ENCODE results near the gene MORC2.

The MORC2 gene

GRCh38 chr22:30887861-30888260 is 80.7 kb downstream of the MORC2 start:
- DNase-seq (ENCODE audit: low spot score) = no peak

GRCh38 chr22:30887453-30887852 is 81.1 kb downstream of the MORC2 start:
- DNase-seq (ENCODE audit: low spot score) = no peak

GRCh38 chr22:30885591-30885990 is 83.0 kb downstream of the MORC2 start:
- no peak for DNase-seq (ENCODE audit: low spot score)

GRCh38 chr22:30885001-30885366 is 83.6 kb downstream of the MORC2 start:
- DNase-seq (ENCODE audit: low spot score) = no peak

- no peak for DNase-seq (ENCODE audit: low spot score)
These were observed 84.2 kb downstream of the MORC2 start for GRCh38 chr22:30884211-30885000.

GRCh38 chr22:30883586-30884145 is 84.9 kb downstream of the MORC2 start:
- DNase-seq (ENCODE audit: low spot score) = no peak

- no peak for DNase-seq (ENCODE audit: low spot score)
These were observed 85.5 kb downstream of the MORC2 start for GRCh38 chr22:30882974-30883533.

GRCh38 chr22:30882184-30882717 is 86.3 kb downstream of the MORC2 start:
- no peak for DNase-seq (ENCODE audit: low spot score)

GRCh38 chr22:30881361-30882183 is 87.0 kb downstream of the MORC2 start:
- DNase-seq (ENCODE audit: low spot score) = no peak

GRCh38 chr22:30880847-30881246 is 87.7 kb downstream of the MORC2 start:
- no peak for DNase-seq (ENCODE audit: low spot score)

GRCh38 chr22:30880181-30880601 is 88.4 kb downstream of the MORC2 start:
- peak; percentile 40 for DNase-seq (ENCODE audit: low spot score)

GRCh38 chr22:30879415-30879797 is 89.2 kb downstream of the MORC2 start:
- DNase-seq (ENCODE audit: low spot score) = peak; percentile 44

GRCh38 chr22:30878516-30879414 is 89.8 kb downstream of the MORC2 start:
- DNase-seq (ENCODE audit: low spot score) = peak; percentile 83

- DNase-seq (ENCODE audit: low spot score) = peak; percentile 41
These were observed 90.7 kb downstream of the MORC2 start for GRCh38 chr22:30877662-30878515.

GRCh38 chr22:30876915-30877553 is 91.5 kb downstream of the MORC2 start:
- peak; percentile 92 for DNase-seq (ENCODE audit: low spot score)

GRCh38 chr22:30876221-30876751 is 92.3 kb downstream of the MORC2 start:
- no peak for DNase-seq (ENCODE audit: low spot score)

- DNase-seq (ENCODE audit: low spot score) = peak; percentile 83
These were observed 92.9 kb downstream of the MORC2 start for GRCh38 chr22:30875481-30876215.
